Astrocyte (in vitro differentiated cells and primary cell): ENCODE measurements around the gene PCDHA13.

Source experiments
- EZH2 ChIP-seq: IDR thresholded peaks from 2 replicates; pipeline ENCODE4 v1.6.1; 2012; ENCODE audit warnings: mild to moderate bottlenecking, low read length, inconsistent platforms; ENCODE audit not compliant: insufficient read depth
- TF ChIP-seq, protein P1 (sequence below): IDR thresholded peaks from 2 replicates; pipeline ENCODE4 v1.5.1; 2011; ENCODE audit warnings: low read depth, mild to moderate bottlenecking, inconsistent platforms, low read length, moderate library complexity; ENCODE audit not compliant: insufficient read depth

DNA sequence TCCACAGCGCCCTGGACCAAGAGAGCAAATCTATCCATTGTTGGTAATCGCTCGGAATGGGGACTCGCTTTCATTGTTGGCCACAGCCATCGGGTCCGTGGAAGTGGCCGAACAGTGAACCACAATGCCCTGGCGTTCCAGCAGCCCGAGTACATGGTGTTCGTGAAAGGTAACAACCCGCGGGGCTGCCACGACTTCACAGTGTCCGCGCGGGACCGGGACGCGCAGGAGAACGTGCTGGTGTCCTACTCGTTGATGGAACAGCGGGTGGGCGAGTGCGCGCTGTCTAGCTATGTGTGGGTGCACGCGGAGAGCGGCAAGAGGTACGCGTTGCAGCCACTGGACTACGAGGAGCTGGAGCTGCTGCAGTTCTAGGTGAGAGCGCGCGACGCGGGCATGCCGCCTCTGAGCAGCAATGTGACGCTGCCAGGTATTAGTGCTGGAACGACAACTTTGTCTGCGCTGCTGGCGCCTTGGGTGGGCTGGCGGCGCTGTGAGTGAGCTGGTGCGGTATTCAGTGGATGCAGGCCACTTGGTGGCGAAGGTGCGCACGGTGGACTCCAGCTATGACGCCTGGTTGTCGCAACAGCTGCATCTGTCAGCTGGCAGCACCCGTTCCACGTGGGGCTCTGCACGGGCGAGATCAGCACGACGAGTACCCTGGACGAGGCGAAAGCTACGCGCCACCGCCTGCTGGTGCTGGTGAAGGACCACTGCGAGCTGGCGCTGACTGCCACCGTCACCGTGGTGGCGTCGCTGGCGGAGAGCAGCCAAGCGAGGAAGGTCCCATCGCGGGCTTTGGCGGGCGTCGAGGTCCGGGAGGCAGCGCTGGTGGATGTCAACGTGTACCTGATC is 19.3 kb upstream of the PCDHA13 start:
- TF ChIP-seq, protein P1, sequence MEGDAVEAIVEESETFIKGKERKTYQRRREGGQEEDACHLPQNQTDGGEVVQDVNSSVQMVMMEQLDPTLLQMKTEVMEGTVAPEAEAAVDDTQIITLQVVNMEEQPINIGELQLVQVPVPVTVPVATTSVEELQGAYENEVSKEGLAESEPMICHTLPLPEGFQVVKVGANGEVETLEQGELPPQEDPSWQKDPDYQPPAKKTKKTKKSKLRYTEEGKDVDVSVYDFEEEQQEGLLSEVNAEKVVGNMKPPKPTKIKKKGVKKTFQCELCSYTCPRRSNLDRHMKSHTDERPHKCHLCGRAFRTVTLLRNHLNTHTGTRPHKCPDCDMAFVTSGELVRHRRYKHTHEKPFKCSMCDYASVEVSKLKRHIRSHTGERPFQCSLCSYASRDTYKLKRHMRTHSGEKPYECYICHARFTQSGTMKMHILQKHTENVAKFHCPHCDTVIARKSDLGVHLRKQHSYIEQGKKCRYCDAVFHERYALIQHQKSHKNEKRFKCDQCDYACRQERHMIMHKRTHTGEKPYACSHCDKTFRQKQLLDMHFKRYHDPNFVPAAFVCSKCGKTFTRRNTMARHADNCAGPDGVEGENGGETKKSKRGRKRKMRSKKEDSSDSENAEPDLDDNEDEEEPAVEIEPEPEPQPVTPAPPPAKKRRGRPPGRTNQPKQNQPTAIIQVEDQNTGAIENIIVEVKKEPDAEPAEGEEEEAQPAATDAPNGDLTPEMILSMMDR, result no peak
- no peak for TF ChIP-seq EZH2
